Adrenal gland (tissue), 5 donors: Measurements from ENCODE around the gene PRR19.

Experiments
- POLR2A ChIP-seq, 2 donors: fragments of 450-650 bp; IDR thresholded peaks; one replicate each; pipeline ENCODE4 v1.6.1; 2017; ENCODE audit warnings: antibody characterized with exemption in 2 of 2, mild to moderate bottlenecking in 2 of 2, moderate library complexity in 1 of 2
- TF ChIP-seq, protein P1 (sequence below), 6 experiments: fragments of 450-650 bp in 4 of 6; fragments of 200-600 bp in 2 of 6; sonication (generic) in 1 of 6; IDR thresholded peaks; 1 replicate in 5 of 6; 2 replicates in 1 of 6; pipeline versions ENCODE4 v1.5.1 to v1.8.0; 2016 to 2021; ENCODE audit warnings: antibody characterized with exemption in 6 of 6, mild to moderate bottlenecking in 2 of 6, moderate library complexity in 1 of 6
- donor health status: DM: no; HTN: no; CAD: no.

DNA sequence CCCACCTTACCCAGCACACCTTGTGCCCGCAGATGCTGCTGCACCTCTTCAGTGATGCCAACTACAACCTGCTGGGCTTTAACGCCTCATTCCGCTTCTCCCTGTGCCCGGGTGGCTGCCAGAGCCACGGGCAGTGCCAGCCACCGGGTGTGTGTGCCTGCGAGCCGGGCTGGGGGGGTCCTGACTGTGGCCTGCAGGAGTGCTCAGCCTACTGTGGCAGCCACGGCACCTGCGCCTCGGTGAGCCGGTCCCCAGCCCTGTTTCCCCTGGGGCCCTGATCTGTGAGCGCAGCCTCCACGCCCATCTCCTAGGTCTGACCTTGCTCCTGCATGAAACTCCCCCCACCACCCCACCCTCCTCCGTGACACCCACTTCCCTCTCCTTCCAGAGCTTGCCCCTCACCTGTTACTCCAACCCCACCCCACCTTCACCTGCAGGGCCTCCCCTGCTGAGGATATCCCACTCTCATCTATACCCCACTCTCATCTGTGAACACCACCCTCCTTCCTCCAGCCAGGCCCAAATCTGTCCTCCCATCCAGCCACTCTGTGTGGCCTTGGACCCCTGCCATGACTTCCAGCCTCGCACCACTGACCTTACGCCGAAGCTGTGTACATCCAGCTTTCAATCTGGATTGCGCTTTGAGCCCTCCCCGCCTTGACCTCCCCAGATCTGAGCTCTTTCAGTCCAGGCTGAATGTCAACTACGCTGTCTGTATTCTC is 32.2 kb downstream of the PRR19 start:
- TF ChIP-seq, protein P1, sequence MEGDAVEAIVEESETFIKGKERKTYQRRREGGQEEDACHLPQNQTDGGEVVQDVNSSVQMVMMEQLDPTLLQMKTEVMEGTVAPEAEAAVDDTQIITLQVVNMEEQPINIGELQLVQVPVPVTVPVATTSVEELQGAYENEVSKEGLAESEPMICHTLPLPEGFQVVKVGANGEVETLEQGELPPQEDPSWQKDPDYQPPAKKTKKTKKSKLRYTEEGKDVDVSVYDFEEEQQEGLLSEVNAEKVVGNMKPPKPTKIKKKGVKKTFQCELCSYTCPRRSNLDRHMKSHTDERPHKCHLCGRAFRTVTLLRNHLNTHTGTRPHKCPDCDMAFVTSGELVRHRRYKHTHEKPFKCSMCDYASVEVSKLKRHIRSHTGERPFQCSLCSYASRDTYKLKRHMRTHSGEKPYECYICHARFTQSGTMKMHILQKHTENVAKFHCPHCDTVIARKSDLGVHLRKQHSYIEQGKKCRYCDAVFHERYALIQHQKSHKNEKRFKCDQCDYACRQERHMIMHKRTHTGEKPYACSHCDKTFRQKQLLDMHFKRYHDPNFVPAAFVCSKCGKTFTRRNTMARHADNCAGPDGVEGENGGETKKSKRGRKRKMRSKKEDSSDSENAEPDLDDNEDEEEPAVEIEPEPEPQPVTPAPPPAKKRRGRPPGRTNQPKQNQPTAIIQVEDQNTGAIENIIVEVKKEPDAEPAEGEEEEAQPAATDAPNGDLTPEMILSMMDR (IDR thresholded peaks at IDR 0.05) = no peak
- no peak for TF ChIP-seq POLR2A (IDR thresholded peaks at IDR 0.05)
